GM21367 (cell line): ENCODE data around the gene TTC28.

Source experiments
- ATAC-seq: cut with Tn5 transposase; IDR thresholded peaks from one replicate; pipeline ENCODE4 v1.9.1; 2021; ENCODE audit not compliant: unreplicated experiment

The TTC28 gene

DNA sequence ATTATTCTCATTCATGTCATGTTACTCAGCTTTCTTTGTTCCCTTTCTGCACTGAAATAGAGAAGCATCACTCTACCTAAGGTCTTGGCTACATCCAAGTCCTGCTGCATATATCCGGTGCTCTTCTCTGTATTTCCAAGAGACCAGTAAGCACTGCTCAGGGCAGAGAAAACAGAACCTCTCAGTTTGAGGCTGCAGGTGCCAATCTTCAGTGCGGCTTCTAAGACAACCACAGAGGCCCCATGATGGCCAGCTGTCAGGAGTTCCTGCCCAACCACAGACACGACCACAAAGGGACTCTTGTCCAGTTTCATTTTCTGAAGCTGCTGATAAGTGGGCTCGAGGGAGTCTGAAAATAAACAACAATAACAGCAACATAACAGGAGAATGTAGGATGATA, 382.1 kb downstream of the TTC28 start:
- peak; percentile 44 for ATAC-seq

DNA sequence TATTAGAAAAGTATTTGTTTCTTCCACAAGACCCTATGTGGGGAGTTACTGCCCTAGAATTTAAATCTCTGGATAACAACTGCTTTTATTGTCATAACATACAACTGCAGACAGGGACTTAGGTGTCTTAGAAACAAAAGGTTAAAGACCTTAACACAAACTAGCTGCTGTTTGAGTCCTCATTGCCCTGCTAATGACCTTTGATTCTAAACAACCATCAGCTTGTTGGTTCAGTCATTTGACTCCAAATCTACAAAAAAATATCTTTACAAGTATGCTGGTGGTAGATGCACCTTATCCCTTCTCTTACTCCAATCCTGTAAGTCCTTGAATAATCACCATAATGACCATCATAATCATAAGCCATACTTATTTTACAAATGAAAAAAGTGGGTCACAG, 383.2 kb downstream of the TTC28 start:
- ATAC-seq = no peak

DNA sequence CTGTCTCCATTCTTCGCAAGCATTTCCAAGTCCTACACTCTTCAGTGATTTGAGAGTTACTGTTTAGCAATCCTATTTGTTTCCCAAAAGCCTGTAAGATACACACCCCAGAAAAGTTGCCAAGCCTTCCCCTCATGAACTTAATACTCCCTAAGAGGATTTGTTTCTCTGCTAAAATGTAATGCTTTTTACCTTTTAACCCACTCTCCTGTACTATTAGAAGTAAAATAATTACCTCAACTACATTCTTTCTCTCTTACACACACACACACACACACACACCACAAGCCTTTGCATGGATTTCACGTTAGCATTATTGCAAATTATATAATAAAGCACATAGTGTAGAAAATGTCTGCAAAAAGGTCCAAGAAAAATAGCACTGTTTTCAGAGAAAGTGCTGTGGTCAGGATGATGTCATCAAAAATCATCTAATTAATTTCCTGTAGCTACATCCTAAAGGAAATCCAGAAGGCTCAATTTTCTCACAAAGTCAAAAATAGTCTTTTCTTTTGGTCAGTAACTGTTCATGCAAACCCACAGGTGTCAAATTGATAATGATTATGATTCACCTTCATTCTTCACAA, 396.5 kb downstream of the TTC28 start:
- no peak for ATAC-seq

DNA sequence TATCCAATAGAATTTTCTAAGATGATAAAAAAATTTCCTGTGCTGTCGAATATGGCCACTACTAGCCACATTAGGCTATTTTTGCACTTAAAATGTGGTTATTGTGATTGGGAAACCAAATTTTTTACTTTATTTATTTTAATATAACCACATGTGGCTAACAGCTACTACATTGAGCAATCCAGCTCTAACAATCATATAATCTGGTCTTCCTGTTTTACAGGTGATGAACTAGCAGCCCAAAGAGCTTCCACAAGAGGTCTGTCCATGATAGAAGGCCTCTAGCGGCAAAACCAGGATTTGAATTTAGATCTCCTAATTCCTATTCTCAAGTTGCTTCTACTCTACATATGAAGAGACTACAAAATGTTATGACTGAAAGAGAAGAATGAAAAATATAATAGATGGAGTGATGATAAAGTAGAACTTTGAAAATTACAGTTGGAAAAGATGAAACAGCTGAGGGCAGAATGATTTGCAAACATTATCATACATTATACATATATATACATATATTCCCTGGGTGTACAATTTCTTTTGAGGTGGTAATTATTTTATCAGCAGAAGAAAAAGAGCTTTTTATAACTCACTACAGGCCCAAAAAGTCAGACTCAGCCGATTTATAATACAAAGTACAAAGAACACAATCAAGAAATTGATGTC, 397.1 kb downstream of the TTC28 start:
- no peak for ATAC-seq

DNA sequence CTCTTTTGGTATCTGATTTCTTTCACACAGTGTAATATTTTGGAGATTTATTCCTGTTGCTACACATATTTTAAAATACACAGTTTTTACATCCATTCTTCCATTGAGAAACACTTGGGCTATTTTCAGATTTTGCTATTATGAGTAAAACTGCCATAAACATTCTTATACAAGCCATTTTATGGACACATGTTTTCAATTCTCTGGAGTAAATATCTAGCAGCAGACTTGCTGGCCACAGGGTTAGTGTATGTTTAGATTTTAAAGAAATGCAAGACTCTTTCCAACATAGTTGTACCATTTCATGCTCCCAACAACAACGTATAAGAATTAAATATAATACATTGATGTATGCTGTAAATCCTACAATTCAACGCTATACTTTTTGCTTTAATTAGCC, 399.8 kb downstream of the TTC28 start:
- ATAC-seq = no peak

DNA sequence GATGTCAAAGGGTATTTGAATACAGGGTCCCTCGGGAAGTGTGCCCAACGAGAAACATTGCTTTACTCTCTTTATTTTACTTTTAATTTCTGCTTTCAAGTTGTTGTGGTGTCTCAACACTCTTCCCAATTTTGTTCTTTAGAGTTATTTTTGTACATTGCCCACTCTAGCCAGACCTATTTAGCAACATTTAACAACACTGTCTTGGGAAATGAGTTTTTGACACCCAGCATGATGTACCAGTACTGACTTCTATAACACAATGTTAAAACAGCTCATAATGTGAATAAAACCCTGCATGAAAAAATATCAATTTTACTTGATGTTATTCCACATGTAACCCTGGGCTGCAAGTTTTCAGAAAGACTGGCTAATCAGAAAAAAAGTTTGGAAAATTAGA, 410.4 kb downstream of the TTC28 start:
- no peak for ATAC-seq

DNA sequence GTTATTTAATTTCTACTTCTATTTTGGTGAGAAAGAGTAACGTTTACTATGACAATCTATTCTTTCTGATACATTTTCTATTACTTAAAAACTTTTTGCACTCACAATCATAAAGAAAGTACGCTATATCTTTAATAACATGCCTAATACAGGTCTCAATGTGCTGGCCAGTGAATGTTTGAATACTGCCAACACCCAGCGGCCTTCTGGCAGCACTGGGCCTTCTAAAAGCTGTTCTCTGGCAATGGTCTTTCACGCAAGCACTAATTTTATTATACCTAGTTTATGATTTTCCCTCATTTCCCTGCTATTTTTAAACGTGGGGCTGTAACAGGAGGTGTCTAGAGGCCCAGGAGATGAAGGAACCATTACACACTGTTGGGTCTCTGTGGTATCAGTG, 410.8 kb downstream of the TTC28 start:
- no peak for ATAC-seq

DNA sequence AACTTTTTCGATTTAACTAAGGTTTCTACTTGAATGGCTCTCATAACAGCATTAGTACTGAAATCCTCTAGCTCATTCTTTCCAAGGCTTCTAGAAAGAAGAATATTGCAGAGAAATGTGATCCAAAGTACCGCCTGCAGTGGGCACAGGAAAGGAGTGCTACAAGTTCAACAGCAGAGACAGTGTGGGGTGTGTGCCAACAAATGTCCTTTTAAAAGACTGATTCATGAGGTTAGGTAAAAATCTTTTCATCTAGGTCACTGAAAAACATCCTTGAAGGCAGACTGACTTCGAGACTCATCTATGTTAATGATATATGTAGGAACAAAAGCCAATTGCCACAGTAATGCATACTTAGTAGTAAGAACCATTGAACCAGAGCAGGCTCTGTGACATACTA, 411.5 kb downstream of the TTC28 start:
- no peak for ATAC-seq

DNA sequence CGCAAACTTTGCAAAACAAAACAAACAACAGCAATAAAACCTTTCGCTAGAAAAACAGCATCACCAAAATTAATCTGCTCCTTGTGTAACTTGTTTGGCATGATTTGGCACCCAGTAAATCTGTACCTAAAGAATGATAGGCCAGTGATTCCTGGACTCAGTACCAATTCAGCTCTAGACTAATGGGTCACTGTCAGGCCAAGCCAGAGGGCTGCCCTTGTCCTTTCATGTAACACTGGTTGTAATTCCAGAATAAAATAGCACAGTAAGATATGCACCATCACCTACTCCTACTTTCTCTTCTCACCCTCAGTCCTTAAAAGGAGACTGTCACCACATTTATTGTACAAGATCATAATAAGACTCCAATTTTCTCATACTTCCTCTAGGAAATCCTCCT, 419.0 kb downstream of the TTC28 start:
- ATAC-seq = no peak

DNA sequence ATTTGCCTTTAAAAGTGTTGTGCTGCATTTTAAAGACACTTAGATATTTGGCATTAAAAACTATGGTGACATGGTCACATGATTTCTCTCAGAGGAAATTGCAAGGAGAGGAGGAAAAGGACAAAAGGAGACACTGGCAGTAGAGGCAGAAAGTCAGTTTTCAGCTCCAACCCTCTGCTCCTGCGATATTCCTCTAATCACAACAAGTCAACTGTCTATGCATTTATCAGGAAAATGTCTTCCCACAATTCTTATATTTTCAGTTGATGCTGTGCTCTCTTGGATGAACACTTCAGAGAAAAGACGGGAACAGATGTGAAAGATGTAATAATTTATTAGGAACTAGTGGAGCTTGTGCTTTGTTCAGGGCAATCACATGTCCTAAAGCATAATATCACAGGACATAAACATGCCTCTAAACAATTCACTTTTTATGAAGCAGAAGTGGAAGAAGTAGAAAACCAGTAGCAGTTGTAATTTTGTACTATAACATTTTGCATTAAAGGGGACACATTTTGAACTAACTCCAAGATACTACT, 419.8 kb downstream of the TTC28 start:
- no peak for ATAC-seq

DNA sequence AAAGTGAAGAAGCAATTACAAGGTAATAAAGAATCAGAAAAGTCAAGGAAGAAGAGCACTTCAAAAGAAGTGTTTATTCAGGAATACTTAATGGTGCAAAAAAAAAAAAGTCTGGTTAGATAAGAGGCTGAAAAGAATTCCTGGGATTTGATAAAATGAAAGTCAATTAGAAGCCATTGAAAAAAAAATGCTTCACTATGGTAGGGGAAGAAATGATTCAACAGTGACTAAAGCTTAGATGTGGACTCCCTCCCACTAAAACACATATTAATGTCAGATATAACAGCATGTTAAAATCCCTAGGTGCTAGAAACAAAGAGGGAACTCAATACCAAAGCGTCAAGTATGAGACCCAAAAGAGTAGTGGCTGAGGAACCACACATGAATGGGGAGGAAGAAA, 425.2 kb downstream of the TTC28 start:
- no peak for ATAC-seq

DNA sequence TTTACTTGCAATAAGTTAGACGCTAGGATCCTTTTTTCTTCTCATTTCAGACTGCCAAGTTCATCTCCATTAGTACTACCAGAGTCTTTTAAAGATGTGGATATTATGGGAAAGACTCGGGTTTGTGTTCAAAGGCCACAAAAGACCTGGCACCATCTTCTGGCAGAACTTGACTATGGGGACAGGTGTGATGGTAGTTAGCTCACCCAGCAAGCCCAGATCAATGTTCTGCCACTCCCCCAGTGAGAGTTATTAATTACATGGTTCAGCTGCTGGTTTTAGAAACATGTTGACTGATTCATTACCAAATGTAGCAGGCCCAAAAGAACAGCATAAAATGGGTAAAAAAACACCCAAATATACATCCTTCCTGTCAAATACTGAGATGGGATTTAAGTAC, 427.1 kb downstream of the TTC28 start:
- ATAC-seq = no peak

DNA sequence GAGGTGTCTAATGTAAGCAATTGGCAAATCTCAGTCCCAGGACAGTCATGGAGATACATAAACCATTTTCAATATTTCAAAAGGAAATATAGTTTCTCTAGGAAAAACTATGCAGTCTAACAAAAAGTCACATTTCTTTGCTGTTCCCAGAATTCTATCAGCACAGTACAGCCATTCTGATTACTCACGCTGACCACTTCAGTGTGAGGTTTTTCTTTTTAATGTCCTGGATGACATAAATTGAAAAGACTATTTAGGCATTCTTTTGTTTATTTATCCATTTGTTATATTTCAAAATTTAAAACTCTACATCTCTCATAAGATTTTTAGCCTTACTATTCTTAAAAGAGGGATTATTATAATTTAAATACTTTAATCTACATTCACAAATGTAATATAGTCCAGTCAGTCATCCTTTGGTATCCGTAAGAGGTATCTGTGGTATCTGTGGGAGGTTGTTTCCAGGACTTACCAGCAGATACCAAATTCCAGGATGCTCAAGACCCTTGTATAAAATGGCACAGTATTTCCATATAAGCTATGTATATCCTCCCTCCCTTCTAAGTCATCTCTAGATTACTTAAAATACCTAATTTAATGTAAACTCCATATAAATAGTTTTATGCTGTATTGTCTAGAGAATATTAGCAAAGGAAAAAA, 429.5 kb downstream of the TTC28 start:
- no peak for ATAC-seq

DNA sequence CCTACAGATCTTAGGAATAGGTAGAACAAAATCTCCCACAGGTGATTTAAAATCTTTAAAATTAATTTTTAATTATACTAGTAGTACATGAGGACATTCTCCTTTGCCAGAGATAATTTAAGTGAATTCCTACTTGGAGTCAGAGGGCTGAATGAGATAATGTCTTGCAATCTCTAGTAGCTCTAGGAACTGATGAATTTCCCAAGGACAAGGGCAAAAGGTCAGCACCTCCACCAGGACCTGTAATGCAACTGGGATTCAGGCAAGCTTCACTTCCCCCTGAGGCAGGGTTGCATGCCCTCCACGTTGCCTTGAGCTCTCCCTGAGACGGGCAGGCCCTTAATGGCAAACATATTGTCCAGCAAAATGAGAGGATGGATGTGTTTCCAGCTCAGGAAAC, 430.2 kb downstream of the TTC28 start:
- ATAC-seq = no peak

DNA sequence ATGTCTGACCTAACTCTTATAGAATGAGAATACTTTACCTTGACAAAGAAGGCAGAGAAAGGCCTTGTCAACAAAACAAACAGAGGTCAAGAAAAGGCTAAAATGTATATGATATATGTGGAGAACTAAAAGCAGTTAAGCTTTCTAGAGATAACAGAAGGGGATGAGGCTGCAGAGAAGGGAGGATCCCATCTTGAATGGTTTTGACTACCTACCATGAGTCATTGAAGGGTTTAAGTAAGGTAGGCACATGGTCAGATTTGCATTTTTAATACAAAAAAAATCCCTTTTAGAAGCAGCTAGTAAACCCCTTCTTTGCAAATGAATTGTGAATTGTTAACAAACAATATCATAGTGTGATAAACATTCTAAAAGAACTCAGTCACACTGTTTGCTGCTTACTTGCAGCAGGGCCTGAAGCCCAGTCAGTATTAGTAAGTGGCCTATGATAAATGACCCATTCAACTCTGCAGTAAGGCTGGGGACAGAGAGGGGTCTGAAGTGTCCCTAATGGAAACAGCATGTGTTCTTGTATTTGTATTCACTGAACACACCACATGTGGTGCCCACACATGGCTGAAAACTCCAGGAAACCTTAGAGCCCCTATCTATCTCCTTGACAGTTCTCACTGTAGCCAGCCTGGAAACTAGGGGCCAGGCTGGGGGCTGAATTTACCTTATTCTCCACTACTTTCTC, 431.8 kb downstream of the TTC28 start:
- no peak for ATAC-seq

DNA sequence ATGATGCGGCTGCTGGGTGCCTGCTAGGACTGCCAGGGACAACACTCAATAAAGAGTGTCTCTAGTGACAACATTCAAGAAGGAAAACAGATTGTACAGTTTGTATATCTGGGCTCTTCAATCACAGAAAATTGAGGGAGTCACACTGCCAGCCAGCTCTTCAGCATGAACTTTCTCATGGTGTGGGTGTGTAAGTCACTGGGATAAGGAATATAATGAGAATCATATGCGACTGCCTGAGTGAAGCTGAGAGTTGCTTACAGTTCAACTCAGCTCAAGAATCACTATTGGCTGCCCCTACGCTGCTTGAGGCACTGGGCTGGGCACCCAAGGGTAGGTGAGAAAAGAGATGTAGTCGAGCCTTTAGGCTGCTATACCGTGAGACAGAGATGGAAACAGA, 432.5 kb downstream of the TTC28 start:
- ATAC-seq = no peak

DNA sequence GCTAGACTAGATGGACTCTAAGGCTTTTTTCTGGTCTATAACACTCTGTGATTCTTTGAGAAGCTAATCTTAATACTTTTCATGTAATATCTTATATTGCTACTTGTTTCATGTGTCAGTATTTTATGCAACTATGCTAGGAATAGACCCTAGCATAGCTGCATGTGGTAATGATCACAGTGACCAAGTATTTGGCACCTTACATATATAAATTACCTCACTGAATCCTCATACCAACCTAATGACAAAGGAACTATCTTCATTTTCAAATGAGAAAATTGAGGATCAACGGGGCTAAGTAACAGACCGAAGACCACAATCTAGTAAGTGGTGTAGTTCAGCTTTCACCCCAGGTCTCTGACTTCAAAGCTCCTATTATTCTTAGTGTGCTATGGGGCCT, 433.2 kb downstream of the TTC28 start:
- no peak for ATAC-seq

DNA sequence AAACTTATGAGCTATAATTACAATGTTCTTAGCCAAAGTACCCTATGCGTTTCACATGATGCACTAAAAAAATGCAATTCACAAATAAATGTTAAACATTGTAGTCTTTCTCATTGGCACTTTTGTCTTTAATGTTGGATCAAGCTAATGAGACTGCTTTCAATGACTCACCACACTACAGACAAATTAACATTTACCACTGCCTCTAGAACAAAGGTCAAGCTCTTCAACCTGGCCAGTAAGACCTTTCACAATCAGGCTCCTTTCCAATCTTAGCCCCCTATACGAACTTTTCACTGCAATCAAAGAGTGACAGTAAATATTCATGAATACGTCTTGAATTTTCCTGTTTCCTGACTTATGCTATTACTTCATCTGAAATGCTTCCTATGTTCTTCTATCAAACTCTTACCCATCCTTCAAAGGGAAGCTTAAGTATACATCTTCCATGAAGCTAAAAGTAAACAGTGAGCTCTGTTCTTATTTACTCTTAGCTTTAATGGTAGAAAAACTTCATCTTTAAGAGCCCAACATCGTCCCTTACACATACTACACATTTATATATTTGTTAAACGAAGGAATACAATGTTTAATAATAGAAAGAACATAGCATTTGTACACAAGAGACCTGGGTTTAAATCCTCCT, 433.9 kb downstream of the TTC28 start:
- ATAC-seq = no peak

DNA sequence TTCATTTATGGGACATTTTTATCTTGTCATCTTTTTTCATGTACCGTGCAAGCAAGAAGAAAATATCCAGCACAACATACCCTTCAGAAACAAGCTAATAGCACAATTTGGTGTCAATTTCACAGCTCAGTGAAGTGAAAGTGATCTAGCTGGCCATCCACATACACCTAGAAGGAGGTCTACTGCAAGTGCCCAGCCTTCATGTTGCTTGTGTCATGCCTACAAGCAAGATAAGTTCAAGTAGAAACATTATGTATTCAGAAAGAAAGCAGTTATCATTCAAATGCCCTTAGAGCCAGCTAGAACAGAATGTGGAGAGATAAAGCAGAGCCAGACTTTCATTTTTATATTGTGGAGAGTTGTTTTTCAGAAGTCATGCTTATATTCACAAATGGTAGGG, 434.9 kb downstream of the TTC28 start:
- ATAC-seq = no peak

DNA sequence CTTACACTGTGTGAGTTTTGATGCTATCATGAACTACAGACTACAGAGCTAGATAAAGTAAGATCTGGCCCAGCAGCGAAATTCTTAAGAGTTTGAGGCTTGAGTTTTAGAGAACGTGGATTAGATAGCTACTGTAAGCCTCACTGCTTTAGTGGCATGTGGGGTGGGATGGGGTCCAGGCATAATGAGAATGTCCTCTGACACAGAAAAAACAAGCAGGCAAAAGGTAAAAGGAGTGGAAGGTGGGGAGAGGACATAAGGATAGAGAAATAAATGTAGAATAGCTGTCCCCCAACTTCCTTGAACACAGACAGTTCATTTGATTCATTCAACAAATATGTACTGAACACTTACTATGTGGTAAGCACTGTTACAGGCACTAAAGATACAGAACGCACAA, 436.1 kb downstream of the TTC28 start:
- no peak for ATAC-seq

DNA sequence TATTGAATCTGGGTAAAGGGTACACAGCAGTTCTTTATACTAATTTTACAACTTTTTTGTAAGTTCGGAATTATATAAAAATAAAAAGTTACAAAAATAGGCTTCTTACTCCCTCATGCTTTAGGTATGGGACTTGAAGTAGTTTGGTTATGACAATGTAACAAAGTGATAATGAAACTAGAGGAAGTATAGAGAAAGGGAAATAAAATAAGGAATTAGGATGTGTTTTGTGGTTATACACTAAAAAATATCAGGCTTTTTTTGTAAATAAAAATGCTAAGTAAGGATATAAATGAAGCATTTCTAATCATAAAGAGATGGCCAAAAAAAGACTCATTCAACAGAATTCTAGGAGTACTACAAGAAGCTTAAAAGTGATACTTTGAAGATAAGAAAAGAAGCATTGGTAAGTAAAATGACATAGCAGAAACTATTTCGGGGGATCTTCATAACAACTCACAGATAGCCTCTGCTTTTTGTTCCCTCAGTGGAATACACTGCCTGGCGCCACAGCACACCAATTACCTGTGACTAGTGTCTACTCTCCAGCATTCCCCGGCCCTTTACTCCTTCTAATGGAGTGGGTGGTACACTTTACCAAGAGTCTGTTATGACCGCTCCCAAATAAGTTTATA, 437.9 kb downstream of the TTC28 start:
- ATAC-seq = no peak
